OCI-M2 (cell line): ENCODE results near the gene MAN1A2.

Experiments
- DNase-seq: peaks from one replicate; lab custom pipeline; 2025; ENCODE audit not compliant: unreplicated experiment; lab: John Stamatoyannopoulos, UW

MAN1A2 gene

DNA sequence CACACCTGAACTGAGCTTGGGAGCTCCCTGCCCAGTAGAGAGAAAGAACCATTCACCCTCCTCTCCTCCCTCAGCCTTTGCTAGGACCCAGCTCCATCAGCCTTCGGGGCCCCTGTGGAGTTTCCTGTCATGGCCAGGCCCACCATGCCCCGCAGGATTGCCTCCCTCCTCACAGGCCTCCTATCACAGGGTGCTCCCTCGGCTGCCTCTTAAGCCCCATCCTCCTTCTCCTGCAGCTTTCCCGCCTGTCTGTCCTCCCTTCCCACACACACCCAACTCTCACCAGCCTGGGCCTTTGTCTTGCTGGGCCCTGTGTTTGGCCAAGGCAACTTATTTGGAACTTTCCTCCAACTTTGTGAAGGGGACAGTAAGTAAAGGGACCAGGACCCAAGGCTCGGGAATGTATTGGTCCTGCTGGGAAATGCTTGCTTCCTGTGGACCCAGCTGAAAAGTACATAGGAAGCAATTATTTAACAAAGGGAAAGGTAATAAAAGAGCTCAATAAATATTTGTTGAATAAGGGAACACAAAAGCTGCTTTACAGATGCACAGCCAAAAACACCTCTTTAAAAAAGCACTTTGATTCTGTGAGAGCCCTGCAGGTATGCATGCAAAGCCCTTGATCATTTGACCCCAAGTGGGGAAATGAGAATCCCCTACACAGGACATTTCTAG lies 207.0 kb downstream of the MAN1A2 start:
- DNase-seq = no peak

GRCh38 chr1:117575586-117576225 lies 208.5 kb downstream of the MAN1A2 start:
- DNase-seq = no peak

GRCh38 chr1:117576236-117576635 lies 209.0 kb downstream of the MAN1A2 start:
- DNase-seq = no peak

- DNase-seq = no peak
Observed at GRCh38 chr1:117577191-117577885, 210.1 kb downstream of the MAN1A2 start.

GRCh38 chr1:117578466-117578865 lies 211.2 kb downstream of the MAN1A2 start:
- DNase-seq = no peak
